ENCODE data around the gene CCNT1. TPM values are rescaled to one million over a fixed set of nuclear protein-coding genes. Genes with fewer than 3 reads are reported as not detected.
"Not testable (repeated sequence)": the region's sequence is repeated elsewhere in the genome, so short reads cannot be mapped to it uniquely, and the experiment has no call there.

Gene CCNT1
- total RNA-seq = 28.9 TPM
- long read RNA-seq, full-length matches to known transcripts = 6 of 21 reads
- long read RNA-seq, partial matches to known transcripts = 3 of 21 reads
- long read RNA-seq, other reads (novel, unspliced or antisense) = 12 of 21 reads

DNA sequence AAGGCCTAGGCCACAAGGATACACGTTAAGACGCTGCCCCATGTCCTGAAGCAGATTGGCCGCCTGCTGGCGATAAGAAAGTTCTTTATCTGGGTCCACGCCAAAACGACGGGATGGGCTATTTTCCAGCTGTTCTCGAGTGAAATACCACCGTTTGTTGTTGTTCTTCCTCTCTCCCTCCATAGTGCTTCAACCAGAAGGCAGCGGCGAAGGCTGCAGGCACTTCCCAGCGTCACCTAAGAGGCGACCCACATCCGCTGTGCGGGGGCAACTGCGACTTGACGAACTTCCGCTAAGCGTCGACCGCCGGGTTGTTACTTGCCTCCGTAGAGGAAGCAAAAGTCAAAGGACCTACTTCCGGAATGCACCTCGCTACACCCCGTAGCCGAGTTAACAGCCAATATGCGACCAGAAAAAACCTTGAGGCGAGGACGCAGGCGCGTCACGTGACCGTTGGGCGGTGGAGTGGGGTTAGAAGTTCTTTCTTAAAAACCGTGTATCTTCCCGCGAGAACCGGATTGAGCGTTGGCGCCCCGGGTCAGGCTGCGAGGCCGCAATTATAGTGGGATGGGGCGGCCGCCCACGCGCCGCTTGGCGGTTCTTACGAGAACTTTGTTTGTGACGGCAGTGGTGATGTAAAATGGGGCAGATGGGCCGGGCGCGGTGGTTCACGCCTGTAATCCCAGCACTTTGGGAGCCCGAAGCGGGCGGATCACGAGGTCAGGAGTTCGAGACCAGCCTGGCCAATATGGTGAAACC, at the start of gene CCNT1:
TSS of gene CCNT1 (minus strand) at position 215 of the 759 bp plus-strand sequence. CDS start at position 183, 32 bp downstream.
- peak; percentile 100 for DNase-seq (ENCODE audit: low spot score)

DNA sequence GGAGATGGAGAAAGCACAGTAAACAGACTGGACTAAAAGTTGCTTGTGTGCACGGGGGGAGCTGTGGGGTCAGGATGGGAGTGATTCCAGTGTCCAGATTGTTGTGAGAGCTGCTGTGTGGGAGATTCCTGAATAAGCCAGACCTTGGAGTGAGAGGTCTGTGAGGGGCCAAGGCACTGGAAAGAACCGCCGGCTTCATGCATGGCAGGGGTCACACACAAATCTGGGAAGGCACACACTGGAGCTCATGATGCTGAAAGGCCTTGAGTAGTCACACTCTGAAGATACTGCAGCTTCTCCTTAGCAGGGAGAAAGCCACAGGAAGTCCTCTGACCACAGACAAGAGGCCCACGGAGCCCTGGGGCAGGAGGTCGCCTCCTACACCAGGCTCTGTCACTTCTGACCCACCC, 49.3 kb upstream of the CCNT1 start:
- DNase-seq (ENCODE audit: low spot score) = no peak

DNA sequence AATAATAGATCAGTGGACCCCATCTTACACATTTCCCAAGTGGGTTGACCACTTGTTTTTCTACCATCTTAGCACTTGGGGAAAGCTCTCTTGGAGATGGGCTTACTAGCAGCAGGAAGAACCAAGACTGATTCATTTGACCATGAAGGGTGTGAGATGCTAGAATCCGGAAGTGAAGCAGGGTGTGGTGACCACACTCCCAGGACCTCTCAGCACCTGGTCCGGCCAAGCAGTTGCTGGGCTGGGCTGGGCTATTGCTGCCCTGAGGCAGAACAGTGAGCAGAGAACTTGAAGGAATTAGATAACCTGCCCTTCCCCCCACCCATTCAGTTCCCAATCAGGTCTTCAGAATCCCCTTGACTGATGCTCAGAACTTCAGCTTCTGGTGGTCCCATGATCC, 48.0 kb upstream of the CCNT1 start:
- DNase-seq (ENCODE audit: low spot score) = no peak

DNA sequence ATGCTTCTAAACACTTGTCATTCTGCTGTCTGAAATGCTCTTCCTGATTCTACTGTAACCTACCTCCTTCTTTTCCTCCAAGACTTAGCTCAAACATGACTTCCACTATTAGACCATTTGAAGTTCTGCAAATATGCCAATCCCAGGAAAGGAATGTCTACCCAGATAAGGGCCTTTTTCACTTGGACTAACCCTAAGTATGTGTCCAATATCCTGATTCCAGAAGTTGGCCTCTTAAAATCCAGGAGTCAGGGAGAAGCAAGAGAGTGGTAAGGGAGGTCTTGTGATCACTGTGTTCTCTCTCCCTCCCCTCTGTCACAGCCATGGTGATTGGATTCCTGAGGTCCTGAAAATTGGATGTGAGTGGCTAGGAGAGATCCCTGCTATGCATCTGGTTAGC, 42.2 kb upstream of the CCNT1 start:
- DNase-seq (ENCODE audit: low spot score) = no peak

DNA sequence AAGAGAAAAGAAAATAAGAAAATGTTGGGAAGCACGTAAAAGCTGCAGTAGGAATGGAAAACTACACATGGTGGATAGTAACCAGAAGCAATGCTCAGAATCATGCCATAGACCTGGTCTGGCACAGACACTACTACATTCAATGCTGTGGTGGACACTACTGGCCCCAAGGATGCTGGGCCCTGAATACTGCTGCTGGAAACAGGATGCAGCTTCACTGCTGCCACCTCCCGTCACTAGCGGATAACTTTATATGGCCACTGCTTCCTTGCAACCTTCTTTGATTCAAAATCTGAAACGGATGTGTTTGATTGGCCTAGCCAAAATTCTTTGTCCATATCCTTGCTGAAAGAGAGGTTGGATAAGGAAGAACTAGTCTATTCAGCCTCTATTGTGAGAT, 41.7 kb upstream of the CCNT1 start:
- DNase-seq (ENCODE audit: low spot score) = no peak

DNA sequence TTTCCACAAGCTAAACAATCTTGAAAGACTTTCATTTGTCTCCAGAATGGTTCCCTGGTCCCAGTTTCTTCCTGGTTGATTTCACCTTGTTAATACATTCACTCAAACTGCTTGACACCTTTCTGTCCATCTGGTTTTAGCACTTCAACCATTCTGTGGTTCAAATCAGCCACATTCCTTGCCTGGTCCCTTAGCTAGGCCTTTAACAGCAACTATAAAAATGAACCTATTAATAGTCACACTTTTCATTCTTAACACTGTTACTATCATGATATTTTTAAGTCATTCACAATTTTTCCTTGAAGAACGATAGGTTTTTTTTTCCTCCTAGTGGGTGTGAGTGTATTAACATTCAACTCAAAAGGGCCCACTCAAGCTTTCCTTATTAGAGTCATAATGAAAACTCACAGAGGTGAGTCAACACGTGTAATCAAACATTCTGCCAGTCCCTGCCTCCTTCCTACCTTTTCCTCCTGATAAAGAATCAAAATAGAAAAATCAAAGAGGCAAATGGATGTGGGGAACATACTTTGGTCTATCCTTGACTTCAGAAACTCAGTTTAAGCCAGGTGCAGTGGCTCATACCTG, 34.4 kb upstream of the CCNT1 start:
- no peak for DNase-seq (ENCODE audit: low spot score)

DNA sequence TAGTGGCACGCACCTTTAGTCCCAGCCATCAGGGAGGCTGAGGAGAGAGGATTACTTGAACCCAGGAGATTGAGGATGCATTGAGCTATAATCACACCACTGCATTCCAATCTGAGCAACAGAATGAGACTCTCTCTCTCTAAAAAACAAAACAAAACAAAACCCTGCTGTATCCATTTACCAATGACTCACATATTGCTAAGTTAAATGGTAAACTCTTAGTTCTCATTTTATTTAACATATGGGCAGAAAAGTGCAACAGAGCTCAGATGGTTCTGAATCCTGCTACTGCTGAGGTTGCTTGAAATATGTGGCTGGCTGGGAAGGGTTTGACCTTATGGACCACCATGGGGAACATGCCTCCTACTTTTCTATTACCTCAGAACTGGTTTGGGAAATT, 33.7 kb upstream of the CCNT1 start:
- no peak for DNase-seq (ENCODE audit: low spot score)

DNA sequence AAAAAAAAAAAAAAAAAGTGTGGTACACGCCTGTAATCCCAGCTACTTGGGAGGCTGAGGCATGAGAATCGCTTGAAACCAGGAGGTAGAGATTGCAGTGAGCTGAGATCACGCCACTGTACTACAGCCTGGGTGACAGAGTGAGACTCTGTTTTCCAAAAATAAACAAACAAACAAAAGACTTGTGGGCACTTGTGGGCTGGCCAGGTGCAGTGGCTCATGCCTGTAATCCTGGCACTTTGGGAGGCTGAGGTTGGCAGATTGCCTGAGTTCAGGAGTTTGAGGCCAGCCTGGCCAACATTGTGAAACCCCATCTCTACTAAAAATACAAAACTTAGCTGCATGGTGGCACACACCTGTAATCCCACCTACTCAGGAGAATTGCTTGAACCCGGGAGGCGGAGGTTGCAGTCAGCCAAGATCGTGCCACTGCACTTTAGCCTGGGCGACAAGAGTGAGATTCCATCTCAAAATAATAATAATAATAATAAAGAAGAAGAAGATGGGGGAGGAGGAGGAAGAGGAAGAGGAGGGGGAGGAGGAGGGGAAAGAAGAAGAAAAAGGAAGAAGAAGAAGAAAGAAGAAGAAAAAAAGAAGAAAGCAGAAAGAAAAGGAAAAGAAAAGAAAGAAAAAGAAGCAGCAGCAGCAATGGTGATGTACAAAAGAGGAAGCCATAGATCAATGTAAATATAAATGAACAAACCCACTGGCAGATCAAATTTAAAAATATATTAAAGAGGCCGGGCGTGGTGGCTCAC, 27.9 kb upstream of the CCNT1 start:
- no peak for DNase-seq (ENCODE audit: low spot score)

DNA sequence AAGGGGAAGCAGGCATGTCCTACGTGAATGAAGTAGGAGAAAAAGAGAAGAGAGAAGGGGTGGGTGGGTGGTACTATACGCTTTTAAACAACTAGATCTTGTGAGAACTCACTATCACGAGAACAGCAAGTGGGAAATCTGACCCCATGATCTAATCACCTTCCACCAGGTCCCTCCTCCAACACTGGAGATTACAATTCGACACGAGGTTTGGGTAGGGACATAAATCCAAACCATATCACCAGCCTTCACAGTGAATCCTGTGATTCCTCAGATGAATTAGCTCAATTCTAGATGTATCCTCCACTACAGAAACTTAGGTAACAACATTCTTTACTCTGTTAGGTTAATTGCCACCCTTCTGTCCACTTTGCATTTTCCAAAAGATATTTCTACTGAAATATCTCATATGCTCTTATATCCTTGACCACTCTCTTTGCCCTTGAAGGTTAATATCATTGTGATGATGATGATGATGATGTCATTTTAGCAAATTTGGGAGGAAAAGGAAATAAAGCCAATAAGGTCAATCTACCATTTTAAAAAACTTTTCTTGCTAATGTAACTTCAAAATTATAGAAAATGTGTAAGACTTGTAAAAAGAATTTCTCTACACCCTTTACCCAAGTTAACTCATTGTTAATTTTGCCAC, 23.2 kb upstream of the CCNT1 start:
- DNase-seq (ENCODE audit: low spot score) = no peak

DNA sequence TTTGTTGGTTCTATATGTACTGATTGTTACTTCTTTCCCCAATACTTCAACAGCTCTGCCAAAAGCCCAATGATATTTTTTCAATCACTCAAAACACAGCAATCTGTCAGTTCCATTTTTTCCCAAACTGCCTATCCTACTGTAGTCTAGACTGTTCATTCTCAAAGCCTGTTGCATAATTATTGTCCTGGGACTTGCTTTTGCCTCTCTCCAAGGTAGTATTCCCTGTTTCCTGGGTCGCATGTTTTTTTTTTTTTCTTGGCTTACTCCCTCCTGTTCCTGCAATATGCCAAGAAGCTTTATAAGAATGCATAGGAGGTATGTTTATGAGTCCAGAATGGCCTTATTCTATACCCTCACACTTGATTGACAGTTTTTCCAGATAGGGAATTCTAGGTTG, 19.9 kb upstream of the CCNT1 start:
- DNase-seq (ENCODE audit: low spot score) = no peak

DNA sequence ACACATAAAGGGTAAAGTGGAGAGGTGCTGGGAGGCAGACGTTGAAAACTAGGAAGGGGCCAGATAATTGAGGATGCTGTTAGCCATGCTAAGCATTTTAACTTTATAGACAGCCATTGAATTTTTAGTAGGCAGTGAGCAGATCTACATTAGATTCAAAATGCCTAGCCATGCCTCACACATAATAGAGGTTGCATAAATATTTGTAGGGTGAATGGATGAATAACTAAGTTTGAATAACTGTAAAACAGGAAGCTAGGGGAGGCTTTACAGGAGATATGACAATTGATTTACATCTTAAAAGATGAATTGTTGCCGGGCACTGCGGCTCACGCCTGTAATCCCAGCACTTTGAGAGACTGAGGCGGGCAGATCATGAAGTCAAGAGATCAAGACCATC, 12.3 kb upstream of the CCNT1 start:
- no peak for DNase-seq (ENCODE audit: low spot score)

DNA sequence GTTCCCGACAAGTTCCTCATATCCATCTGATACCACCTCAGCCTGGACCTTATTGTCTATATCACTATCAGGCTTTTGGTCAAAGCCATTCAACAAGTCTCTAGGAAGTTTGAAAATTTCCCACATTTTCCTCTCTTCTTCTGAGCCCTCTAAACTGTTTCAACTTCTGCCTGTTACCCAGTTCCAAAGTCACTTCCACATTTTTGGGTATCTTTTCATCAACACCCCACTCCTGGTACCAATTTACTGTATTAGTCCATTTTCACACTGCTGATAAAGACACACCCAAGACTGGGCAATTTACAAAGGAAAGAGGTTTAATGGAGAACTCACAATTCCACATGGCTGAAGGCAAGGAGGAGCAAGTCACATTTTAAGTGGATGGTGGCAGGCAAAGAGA, 4.2 kb upstream of the CCNT1 start:
- not testable (repeated sequence) for DNase-seq (ENCODE audit: low spot score)

DNA sequence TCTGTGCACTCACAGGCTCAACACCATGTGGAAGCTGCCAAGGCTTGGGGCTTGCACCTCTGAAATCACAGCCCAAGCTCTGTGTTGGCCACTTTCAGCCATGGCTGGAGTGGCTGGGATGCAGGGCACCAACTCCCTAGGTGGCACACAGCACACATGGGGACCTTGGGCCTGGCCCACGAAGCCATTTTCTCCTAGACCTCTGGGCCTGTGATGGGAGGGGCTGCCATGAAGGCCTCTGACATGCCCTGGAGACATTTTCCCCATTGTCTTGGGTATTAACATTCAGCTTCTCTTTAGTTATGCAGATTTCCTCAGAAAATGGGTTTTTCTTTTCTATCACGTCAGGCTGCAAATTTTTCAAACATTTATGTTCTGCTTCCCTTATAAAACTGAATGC, 3.7 kb upstream of the CCNT1 start:
- not testable (repeated sequence) for DNase-seq (ENCODE audit: low spot score)

DNA sequence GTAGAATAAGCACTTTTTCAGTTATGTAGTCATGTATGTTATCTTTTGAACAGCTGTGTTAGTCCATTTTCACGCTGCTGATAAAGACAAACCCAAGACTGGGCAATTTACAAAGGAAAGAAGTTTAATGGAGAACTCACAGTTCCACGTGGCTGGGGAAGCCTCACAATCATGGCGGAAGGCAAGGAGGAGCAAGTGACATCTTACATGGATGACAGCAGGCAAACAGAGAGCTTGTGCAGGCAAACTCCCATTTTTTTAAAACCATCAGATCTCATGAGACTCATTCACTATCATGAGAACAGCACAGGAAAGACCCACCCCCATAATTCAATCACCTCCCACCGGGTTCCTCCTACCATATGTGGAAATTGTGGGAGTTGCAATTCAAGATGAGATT, 2.5 kb upstream of the CCNT1 start:
- not testable (repeated sequence) for DNase-seq (ENCODE audit: low spot score)

DNA sequence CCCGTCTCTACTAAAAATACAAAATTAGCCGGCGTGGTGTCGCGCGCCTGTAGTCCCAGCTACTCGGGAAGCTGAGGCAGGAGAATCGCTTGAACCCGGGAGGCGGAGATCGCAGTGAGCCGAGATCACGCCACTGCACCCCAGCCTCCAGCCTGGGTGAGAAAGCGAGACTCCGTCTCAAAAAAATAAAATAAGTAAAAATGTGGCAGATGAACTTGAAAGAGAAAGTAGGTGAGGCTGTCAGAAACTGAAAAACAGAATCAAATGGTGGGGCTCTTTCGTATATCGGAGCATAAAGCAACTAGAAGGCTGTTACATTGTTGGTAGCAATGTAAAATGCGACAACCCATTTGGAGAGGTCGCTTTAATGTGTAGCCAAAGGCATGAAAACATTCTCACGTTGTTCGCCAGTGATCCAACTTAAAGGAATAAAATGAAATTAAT, 767 bp upstream of the CCNT1 start:
- DNase-seq (ENCODE audit: low spot score) = no peak

DNA sequence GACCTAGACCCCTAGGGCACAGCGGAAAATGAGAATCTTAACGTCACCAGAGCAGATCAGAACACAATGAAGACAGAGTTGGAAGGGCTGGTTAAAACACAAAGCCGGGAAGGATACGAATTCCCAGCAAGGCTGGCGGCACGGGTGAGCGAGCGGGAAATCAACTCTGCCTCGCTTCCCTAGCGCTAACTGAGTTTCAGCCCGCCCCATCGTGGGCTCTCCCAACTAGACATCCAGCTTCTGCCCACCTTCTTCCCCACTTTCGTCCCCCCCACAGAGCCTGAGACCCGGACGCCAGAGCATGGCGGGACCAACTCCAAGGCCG, 377 bp downstream of the CCNT1 start:
- DNase-seq (ENCODE audit: low spot score) = no peak

DNA sequence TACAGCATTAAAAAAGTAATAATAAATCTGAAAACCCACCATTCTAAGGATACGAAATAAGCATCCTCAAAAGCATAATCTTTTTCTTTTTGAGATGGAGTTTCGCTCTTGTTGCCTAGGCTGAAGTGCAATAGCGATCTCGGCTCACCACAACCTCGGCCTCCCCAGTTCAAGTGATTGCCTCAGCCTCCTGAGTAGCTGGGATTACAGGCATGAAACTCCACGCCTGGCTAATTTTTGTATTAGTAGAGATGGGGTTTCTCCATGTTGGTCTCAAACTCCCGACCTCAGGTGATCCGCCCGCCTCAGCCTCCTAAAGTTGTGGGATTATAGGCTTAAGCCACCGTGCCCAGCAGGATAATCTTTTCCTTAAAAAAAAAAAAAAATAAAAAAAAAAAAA, 4.3 kb downstream of the CCNT1 start:
- DNase-seq (ENCODE audit: low spot score) = no peak

DNA sequence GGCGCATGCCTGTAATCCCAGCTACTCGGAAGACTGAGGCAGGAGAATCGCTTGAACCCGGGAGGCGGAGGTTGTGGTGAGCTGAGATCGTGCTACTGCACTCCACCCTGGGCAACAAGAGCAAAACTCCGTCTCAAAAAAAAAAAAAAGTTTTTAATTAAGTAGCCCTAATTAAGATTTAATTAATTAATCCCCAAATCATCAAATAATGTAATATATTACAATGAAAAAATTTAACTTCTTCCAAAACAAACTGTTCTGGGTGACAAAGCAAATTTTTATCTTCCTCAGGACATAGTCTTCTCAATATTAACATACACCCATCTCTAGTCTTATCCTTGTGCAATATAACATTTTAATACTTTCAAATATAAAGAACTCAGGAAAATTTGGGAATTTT, 17.7 kb downstream of the CCNT1 start:
- not testable (repeated sequence) for DNase-seq (ENCODE audit: low spot score)

DNA sequence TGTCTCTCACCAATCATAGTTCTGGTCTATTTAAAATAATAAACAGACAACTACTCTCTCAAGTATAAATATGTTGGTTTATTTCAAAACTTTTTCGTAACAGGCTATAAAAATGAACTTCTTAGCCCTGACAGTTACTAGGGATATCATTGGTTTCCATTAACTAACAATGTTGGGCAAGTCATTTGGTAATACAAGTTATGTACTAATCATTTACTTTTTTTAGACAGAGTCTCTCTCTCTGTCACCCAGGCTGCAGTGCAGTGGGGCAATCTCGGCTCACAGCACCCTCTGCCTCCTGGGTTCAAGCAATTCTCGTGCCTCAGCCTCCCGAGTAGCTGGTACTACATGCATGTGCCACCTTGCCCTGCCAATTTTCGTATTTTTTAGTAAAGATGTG, 19.9 kb downstream of the CCNT1 start:
- DNase-seq (ENCODE audit: low spot score) = no peak

DNA sequence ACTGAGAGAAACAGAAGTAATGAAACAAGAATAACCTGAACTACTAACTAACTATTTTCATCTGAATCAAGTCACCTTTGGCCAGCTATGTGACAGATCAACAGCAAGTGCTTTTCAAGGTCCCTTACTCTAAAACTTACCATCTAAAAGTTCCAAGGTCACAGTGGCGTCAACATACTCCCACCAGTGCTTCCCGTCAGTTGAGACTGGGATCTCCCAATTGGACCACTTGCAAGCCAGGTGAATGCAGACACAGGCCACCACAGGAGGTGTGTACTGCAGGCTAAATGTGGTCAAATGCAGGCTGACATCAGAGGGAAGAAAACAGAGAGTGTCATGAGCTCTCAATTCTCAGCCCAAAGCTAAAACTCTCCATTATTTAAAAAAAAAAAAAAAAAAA, 20.6 kb downstream of the CCNT1 start:
- DNase-seq (ENCODE audit: low spot score) = no peak

DNA sequence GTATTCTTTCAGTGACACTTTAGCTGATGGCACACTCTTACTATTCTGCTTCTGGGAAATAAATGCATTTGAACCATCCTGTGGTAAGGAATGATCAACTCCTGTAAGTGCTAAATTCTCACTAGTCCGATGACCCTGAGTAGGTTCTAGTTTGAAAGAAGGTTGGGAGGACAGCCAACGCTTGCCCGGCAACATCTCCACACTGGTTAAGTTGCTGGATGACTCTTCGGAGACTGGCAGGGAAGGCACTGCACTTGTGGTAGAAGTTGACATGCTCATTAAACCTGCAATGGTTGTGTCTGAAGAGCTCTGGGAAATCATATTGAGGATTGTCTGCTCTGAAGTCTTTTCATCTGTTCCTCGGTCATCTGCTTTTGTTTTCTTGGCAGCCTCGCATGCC, 22.5 kb downstream of the CCNT1 start:
- DNase-seq (ENCODE audit: low spot score) = no peak

DNA sequence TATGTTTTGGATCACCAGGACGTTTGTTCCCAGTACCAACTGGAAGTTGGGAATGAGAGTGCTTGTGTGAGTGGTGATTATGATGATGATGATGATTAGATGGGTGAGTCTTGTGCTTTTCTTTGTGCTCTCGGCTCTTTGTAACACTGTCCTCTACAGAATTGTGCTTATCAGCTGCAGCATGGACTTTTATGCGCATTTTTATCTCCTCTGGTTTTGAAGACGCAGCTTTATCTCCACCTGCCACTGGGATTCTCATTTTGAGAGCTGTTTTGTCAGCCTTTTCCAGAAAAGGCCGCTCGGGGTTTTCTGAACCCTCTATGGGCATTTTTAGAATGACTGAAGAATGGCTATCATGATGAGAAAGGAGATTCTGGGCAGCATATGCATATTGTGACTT, 22.9 kb downstream of the CCNT1 start:
- DNase-seq (ENCODE audit: low spot score) = no peak
